ENCODE data around the gene USP32.

USP32 gene

GRCh38 chr17:60403962-60404361, 12.0 kb upstream of the USP32 start:
- no peak overlapping the region for H3K4me3 ChIP-seq (ENCODE audit: low read depth, low read length)
- TF ChIP-seq POLR2A (IDR thresholded peaks at IDR 0.05; ENCODE audit: extremely low read depth, insufficient read length) (no peak), MYC (IDR thresholded peaks at IDR 0.05; ENCODE audit: low read depth, low read length) (no peak), MAX (IDR thresholded peaks at IDR 0.05; ENCODE audit: low read depth, low read length) (no peak), CTCF (IDR thresholded peaks at IDR 0.05; ENCODE audit: low read depth, low read length) (no peak)
- no peak for DNase-seq (ENCODE audit: low read depth)

GRCh38 chr17:60403523-60403810, 11.5 kb upstream of the USP32 start:
- no peak for TF ChIP-seq CTCF (IDR thresholded peaks at IDR 0.05; ENCODE audit: low read depth, low read length)
- no peak for TF ChIP-seq POLR2A (IDR thresholded peaks at IDR 0.05; ENCODE audit: extremely low read depth, insufficient read length)
- no peak for TF ChIP-seq MYC (IDR thresholded peaks at IDR 0.05; ENCODE audit: low read depth, low read length)
- no peak for TF ChIP-seq MAX (IDR thresholded peaks at IDR 0.05; ENCODE audit: low read depth, low read length)
- no peak overlapping the region for H3K4me3 ChIP-seq (ENCODE audit: low read depth, low read length)
- DNase-seq (ENCODE audit: low read depth): no peak

- DNase-seq (ENCODE audit: low read depth): no peak
- no peak for TF ChIP-seq MYC (IDR thresholded peaks at IDR 0.05; ENCODE audit: low read depth, low read length)
- TF ChIP-seq POLR2A (IDR thresholded peaks at IDR 0.05; ENCODE audit: extremely low read depth, insufficient read length): no peak
- TF ChIP-seq CTCF (IDR thresholded peaks at IDR 0.05; ENCODE audit: low read depth, low read length): no peak
- TF ChIP-seq MAX (IDR thresholded peaks at IDR 0.05; ENCODE audit: low read depth, low read length): no peak
- no peak overlapping the region for H3K4me3 ChIP-seq (ENCODE audit: low read depth, low read length)
Observed at GRCh38 chr17:60401819-60402218, 9.9 kb upstream of the USP32 start.

- TF ChIP-seq POLR2A (IDR thresholded peaks at IDR 0.05; ENCODE audit: extremely low read depth, insufficient read length) (no peak), MYC (IDR thresholded peaks at IDR 0.05; ENCODE audit: low read depth, low read length) (no peak), MAX (IDR thresholded peaks at IDR 0.05; ENCODE audit: low read depth, low read length) (no peak), CTCF (IDR thresholded peaks at IDR 0.05; ENCODE audit: low read depth, low read length) (no peak)
- H3K4me3 ChIP-seq (ENCODE audit: low read depth, low read length): no peak overlapping the region
- peak; percentile 88 for DNase-seq (ENCODE audit: low read depth)
Observed at GRCh38 chr17:60398227-60398959, 6.5 kb upstream of the USP32 start.

GRCh38 chr17:60396412-60396811, 4.5 kb upstream of the USP32 start:
- TF ChIP-seq CTCF (IDR thresholded peaks at IDR 0.05; ENCODE audit: low read depth, low read length) (no peak), POLR2A (IDR thresholded peaks at IDR 0.05; ENCODE audit: extremely low read depth, insufficient read length) (no peak), MYC (IDR thresholded peaks at IDR 0.05; ENCODE audit: low read depth, low read length) (no peak), MAX (IDR thresholded peaks at IDR 0.05; ENCODE audit: low read depth, low read length) (no peak)
- no peak overlapping the region for H3K4me3 ChIP-seq (ENCODE audit: low read depth, low read length)
- no peak for DNase-seq (ENCODE audit: low read depth)
